GM21619 (cell line): ENCODE results near the gene SCD5.

Experiments
- ATAC-seq: cut with Tn5 transposase; IDR thresholded peaks from one replicate; pipeline ENCODE4 v1.9.1; 2021; ENCODE audit not compliant: unreplicated experiment

The SCD5 gene

DNA sequence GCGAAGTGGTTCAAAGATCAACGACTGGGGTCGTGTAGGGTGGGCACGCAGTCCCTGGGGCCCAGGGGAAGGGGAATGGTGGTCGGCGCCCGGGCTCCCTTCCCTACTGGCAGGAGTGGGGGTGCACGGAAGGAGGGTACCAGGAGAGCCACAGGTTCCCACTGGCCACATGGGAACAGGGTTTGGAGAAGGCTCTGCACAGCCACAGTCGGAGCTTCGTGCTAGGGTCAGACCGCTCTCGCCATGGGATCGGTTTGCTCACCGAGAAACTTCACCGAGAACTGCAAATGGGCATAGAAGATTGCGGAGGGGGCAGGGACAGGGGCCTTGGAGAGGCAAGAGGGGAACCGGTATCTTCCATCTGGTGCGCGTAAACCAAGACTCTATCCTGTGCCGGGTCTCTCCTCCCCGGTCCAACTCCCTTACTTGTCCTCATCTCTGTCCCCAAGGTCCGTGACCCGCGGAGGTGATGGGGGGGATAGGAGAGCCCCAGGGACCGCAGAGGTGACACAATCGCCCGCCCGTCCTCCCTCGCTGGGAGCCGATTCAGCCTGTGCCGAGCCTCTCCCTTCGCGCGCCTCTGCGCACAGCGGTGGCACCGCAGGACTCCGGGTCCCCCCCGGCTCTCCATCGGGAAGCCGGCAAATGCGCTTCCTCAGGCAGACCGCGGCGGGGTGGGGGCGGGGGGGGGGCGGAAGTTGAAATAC, 1.0 kb downstream of the SCD5 start:
- ATAC-seq: no peak

DNA sequence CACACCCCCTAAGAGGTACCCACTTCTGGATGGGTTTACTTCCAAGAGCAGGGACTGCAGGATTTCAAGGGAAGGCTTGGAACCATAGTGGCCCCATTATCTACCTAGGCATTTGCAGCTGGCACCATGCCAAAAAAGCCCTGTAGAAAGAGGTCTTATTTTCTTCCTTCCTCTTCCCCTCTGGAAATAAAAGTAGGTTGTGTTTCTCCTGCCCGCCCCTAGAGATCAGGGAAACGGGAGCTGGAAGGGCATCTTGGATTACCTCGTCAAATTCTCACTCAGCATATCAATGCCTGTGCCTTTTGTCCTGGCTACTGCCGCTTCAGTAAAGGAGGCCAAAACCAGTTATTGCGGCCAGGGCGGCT, 1.6 kb downstream of the SCD5 start:
- no peak for ATAC-seq

DNA sequence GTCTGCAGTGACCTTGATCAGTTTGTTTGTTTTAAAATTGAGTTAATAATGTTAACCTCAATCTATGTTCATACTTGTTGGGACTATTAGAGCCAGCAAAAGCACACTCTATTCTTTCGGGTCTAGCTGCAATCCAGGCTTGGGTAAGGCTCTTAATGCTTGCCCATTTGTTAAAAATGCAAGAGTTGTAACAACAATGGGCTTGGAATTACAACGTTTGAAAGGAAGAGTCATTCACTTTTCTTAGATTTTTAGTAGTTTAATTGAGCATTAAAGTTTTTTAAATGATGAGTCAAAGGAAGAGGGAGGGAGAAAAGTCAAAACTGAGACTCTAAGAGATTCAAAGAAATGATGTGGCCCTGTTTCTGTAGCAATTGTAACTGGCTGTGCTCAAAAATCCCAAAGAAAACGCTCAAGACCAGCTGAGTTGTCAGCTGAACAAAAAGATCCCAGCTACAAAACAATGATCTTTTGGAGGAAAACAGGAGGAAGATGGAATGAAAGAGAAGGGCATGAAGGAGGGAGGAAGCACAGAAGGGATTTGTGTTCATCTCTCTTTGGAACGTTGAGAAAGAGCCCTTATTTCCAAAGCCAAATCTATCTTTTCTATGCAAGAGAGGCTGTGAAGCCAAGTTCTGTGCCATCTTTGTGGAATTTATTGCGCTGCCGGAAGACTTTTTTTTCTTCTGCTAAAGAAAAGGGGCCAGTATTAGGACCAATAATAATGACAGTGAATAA, 5.5 kb downstream of the SCD5 start:
- no peak for ATAC-seq

DNA sequence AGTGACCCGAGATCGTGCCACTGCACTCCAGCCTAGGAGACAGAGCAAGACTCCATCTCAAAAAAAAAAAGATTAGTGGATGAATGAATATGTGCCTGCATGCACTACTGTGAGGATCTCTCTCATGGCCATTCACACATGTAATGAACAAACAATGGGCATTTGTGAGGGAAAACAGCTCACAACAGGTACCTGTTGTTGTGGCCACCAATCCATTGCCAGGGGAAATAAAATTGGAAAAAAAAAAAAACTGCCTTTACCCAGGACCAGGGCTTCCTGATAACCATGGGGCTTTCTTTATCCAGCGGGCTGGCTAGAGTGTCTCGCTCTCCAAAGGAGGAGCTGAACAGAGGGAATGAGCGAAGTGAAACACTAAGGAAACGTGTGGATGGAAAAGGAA, 7.4 kb downstream of the SCD5 start:
- no peak for ATAC-seq

DNA sequence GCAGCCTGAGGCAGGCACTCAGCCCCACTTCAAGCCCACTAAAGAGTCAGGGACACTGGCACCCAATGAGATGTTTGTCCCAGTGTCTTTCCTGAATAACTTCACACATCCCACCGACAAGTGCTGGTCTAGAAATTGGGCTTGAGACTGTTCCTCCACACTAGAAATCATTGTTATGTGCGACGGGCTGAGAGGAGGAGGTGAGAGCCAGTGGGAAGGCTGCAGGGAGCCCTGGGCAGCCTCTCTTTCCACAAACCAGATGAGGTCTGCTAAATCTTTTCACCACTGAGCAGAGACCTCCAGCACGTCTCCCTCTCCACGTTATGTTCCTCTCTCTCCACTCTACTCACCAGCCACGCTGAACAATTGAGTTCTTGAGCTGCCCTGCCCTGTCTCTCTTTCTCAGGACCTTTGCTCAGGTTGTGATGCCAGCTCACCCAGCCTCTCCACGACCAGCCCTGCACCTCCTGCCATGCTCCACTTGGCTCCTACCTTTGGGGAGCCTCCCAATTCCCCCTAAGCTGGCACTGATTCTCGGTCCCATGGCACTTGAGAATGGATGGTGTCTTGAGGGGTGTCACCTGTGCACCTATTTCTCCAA, 8.4 kb downstream of the SCD5 start:
- no peak for ATAC-seq

DNA sequence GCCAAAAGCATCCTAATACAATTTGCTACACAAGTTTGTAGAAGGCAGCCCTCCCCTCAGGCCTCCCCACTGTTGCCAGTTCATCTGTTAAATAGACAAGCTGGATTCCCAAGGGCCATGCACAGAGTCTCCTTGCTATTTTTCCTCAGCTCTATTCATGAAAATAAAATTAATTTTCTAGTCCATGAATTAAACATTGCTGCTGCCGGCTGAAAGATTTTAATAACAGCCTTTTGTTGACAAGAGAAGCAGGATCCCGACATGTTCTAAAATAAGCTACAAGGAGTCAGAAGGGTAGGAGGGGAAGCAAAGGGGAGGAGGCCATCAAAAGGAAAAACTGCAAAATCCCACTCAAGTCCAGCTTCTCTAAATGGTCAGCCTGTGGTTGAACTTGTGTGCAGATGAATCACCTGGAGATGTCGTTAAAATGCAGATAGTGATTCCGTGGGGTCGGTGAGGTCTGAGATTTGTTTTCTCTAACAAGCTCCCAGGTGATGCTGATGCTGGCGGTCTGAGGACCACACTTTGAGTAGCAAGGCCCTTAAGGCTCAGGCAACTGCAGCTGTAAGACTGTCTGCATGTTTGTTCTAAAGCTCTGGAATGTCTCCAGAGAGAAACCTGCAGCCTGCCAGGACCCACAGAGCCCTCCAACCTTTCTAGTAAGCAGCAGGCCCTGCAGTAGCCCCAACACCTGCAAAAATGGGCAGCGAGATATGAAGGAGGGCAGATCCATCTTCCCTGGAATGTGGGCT, 9.4 kb downstream of the SCD5 start:
- no peak for ATAC-seq

DNA sequence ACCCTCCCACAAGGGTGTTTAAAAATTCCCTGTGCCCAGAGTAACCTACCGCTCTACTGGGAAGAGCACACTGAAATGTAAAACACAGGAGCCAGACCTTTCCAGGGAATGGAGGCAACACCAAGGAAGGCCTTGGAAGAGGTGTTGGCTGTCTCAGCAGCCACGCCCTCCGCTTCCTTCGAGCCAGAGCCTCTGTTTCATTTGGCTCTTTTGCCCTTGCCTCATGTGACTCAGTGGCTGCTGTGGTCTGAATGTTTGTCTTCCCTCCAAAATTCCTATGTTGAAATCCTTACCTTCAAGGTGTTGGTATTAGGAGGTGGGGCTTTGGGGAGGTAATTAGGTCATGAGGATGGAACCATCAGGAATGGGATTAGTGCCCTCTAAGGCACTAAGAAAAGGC, 11.3 kb downstream of the SCD5 start:
- no peak for ATAC-seq

DNA sequence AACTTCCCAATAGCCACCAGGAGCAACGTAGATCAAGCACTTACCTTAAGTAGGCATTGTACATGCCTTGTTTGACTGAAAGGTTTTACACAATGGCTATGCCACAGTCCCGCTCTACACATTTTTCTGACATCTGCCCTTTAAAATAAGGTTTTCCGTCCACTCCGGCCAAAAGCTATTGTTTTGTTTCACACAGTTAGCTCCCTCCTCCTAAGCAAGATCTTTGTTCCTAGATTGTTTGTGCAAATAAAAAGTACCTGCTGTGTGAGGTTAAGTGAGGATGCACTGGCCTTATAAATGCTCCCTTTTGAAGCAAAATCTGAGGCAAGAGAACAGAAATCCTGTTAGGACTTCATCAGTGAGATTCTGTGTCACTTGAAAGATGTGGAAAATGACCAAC, 11.8 kb downstream of the SCD5 start:
- ATAC-seq: no peak

DNA sequence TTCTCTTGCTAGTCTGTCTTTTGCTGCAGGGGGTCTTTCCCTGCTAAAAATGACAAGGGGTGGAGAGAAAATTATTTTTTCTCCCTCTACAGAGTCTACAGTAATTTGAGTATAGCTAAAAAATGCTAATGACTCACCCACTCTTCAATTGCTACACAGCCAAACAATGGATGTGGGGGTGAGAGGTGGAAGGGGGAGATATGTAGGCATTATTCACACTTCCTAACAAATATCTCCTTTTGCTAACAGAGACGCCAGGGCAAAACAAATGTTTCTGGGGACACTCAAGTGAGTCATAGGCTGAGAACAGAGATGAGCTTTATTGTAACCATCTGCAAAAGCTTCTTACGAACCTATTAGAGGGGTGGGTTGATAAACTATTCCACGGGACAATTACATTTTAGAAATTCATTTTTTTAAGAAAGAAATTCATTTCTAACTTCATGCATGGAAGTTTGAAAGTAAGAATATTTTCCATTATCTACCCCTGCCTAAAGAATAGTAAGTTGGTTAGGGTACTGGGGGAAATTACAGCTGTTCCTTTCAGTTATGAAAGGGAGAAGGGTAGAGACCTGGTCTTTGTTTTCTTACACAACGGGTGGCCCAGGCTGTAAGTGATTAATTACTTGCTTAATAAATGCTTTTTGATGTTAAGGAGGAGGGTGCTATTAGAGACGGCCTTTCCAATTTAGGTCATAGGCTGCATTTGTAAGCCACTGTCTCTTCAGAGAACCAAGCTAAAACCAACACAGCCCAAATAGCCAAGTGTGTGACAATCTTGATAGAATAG, 12.8 kb downstream of the SCD5 start:
- no peak for ATAC-seq

DNA sequence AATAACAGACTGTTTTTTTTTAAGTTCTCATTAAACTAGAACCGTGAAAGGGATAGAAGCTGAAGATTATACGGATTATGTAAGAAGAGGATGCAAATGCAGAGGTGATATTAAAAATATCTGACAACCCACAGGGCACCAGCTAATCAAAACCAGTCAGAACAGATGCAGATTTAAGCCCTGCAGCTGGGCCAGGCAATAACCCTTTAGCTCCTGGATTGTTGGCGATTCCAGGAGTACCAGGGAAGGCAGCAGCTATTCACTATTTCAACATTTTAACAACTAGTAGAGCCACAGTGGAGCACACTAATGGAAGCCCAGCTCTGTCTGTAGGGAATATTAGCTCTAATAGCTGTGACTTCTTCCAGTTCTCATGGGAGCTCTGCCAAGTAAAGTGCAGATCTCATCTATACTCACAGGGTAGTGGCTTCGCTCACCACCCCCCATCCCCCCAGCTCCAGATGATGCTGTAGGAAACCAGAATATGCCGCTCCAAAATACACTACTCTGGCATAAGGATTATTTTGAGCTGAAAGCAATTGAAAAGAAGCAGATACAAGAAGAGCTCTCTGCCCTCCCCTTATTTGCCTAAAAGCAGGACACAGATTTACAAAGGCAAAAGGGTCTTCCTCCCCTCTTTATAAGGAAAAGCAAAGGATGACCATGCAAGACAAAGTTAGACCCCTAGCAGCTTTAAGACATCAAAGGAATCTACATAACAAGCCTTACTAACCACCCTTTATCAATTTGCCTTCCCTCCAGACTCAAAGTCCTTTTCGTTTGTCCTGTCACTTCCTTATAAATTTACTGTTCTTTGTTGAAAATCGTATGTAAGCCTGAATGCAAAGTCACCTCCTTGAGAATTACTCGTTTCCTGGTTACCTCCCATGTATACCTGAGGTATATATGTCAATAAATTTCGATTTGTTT, 13.7 kb downstream of the SCD5 start:
- no peak for ATAC-seq

DNA sequence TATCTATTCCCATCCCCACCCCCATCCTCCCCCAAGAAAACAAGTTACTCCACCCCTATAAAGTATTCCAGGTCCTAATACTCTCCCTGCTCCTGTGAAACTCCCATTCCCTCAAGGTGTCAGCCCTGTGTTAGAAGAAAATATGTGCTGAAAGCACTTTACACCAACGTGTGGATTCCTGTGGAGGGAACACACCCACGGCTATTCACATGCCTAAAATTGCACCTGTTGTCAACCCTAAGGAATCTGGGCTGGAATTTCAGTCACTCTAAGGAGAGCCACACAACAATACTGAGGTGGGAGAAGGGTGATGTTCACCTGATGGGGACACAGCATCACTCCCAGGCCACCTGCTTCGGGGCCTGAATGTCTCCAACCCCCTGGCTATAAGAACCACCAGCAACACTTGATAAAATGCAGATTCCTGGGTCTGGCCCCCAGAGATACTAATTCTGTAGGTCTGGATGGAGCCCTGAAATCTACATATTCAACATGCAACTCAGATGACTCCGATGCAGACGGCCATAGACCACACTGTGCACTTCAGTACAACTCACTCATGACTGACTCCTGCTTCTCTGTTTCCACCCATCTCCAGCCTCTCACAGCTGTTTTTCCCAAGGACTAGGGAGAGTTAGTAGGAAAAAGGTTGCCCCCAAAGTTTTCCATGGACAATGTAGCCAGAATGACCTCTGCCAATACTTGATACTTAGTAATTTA, 15.8 kb downstream of the SCD5 start:
- ATAC-seq: no peak

DNA sequence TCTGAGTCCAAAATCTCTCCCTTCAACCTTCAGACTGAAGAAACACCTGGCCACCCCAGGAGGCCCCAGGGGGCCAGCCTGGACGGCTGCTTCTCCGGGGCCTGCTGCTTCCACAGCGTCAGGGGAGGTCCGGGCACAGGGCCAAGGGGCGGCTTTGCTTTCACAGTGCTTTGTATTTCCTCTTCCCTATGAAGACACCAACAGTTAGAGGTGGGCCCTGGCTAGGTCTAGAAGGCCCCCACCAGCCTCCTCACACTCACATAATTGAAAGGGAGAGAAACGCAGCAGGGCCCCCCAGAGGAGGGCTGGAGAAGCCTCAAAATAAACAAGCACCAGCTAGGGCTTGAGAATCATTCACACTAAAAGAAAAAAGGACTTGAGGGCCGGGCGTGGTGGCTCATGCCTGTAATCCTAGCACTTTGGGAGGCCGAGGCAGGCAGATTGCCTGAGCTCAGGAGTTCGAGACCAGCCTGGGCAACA, 17.8 kb downstream of the SCD5 start:
- ATAC-seq: no peak

DNA sequence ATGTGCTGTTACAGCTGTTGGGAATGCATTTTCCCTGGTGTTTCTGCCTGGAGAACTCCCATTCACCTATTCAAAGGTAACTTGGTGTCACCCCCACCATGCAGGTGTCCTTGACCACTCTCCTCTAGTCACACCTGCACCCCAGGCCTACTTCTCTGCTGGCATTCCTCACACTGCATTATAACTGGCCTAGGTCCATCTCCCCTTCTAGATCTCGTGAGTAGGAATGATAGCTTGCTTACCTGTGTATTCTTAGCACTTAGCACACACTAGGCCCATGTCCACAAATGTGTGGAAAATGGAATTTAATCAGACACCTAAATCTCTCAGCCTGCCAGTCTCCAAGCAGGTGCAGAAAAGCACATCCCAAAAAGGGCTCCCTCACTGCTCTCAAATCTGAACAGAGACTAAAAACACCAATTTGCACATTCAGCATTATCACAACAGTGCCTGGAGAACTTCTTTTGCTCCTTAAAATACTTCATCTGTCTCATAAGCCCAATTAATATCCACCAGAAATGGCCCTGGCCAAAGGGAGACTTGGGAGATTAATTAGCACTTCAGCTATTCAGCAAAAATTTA, 18.3 kb downstream of the SCD5 start:
- ATAC-seq: no peak

DNA sequence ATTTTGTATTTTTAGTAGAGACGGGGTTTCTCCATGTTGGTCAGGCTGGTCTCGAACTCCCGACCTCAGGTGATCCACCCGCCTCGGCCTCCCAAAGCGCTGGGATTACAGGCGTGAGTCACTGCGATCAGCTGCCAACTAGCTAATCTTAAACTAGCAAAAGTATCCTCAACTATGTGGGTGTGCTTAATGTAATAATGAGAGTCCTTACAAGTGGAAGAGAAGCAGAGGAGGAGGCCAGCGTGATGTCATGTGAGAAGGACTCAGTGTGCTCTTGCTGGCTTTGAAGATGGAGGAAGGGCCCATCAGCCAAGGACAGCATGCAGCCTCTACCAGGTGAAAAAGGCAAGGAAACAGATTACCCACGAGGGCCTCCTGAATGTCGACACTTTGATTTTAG, 19.6 kb downstream of the SCD5 start:
- ATAC-seq: no peak

DNA sequence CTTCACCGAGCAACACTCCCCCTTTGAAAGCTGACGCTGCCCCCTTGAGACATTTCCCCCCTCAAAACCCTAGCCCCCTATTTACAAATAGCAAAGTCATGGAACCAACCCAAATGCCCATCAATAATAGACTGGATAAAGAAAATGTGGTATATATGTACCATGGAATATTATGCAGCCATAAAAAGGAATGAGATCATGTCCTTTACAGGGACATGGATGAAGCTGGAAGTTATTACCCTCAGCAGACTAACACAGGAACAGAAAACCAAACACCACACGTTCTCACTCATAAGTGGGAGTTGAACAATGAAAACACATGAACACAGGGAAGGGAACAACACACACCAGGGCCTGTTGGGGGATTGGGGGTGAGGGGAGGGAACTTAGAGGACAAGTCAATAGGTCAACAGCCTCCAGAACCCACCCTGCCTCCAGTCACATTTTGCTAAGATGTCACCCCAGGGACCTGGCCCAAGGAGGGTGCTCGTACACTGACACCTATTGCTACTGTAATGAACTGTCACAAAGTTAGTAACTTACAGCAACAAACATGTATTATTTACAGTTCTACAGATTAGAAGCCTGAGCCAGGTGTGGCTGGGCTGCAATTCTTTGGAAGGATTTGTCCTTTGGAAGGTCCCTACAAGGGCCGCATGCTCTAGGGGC, 20.6 kb downstream of the SCD5 start:
- ATAC-seq: no peak

DNA sequence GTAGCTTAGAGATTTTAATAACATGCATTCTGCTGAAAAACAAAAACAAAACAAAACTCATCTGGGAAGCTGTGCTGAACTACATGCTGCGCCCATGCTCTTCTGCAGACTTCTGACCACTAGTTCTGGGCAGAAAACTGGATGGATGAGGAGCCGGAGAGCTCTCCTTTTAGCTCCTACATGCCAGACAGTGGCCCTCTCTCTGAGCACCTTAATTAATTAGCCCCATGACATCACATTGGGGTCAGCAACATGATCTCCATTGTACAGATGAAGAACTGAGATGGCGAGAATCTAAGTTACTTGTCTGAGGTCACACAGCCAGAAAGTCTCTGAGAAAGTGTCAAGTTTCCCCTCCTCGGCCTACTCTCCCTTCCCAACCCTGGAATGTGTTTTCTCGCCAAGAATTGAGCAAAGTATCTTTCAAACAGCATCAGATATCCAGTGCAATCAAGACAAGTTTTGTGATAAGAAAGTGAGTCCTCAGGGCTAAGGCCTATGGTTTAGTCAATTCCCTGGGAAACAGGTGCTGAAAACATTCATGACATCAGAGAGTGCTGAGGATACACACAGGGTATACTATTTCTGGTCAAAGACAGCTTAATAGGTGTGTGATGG, 21.6 kb downstream of the SCD5 start:
- no peak for ATAC-seq

DNA sequence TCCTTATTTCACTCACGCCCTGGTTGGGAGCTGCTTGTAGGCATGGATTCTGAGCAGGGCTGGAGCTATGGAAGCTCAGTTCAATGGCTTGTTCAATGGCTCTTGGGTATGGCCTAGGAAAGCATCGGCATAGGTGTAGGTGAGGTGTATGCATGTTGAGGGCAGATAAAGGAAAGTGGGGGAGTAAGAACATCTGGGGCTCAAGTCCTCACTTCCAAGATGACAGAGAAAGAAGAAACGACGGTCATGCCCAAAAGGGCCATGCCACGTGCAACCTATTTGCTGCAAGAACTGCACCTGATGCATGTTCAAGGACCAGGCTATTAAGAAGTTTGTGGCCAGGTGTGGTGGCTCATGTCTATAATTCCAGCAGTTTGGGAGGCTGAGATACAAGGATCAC, 23.4 kb downstream of the SCD5 start:
- ATAC-seq: no peak

DNA sequence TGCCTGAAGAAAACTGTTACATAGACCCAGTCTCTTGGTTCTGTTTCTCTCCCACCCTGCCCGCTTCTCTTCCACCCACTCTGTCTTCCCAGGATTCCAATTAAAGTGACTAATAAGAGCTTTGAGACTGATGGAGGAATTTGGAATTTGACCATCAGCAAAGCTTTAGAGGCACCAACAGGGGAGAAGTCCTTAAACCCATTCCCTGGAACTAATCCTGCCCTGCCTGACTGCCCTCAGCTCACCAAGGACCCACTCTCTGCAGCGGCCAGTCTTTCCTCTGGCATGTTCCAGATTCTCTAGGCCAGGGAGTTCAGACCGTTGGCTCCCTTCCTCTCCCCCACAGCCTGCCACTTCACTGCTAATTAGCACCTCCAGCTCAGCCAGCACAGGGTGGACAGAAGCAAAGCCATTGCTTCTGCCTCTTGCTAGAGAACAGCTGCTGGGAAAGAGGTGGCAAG, 23.9 kb downstream of the SCD5 start:
- ATAC-seq: no peak
